MCF 10A (cell line): ENCODE results near the gene BARX2. TPM values are rescaled to one million over a fixed set of nuclear protein-coding genes. Genes with fewer than 3 reads are reported as not detected.

Experiments
- BruUV-seq: library from RNA; stranded (reverse); fragments of 400-500 nt; replicated peaks from 2 replicates; lab custom pipeline; 2021; lab: Mats Ljungman, UMichigan
- CTCF ChIA-PET: fragments of 300-600 bp; sonication (Branson Sonifier 250); formaldehyde crosslinking; extraction: SDS; loops from one replicate; lab custom pipeline; 2021; ENCODE audit warnings: antibody characterized with exemption, inconsistent platforms; lab: Yijun Ruan, JAX
- POLR2A ChIA-PET: fragments of 300-600, 350-650 bp; sonication (Branson Sonifier 250); formaldehyde crosslinking; extraction: SDS; loops from one replicate; lab custom pipeline; 2020; ENCODE audit warnings: antibody characterized with exemption, inconsistent platforms; lab: Yijun Ruan, JAX
- DNase-seq: peaks from one replicate; pipeline ENCODE4 v3.0.0-alpha.2; 2018; ENCODE audit not compliant: unreplicated experiment
- H3K27ac Mint-ChIP-seq: one replicate; pipeline ENCODE4 v1.8.0; 2022; ENCODE audit warnings: mild to moderate bottlenecking, low read depth, mixed read lengths; ENCODE audit not compliant: unreplicated experiment
- H3K27me3 Mint-ChIP-seq: one replicate; pipeline ENCODE4 v1.8.0; 2022; ENCODE audit warnings: mixed read lengths; ENCODE audit not compliant: insufficient read depth, unreplicated experiment
- H3K36me3 Mint-ChIP-seq: one replicate; pipeline ENCODE4 v1.8.0; 2022; ENCODE audit warnings: mild to moderate bottlenecking, moderate library complexity, mixed read lengths; ENCODE audit not compliant: insufficient read depth, unreplicated experiment
- H3K4me1 Mint-ChIP-seq: one replicate; pipeline ENCODE4 v1.8.0; 2022; ENCODE audit warnings: mixed read lengths; ENCODE audit not compliant: insufficient read depth, unreplicated experiment
- H3K4me3 Mint-ChIP-seq: one replicate; pipeline ENCODE4 v1.8.0; 2022; ENCODE audit warnings: mild to moderate bottlenecking, moderate library complexity, mixed read lengths; ENCODE audit not compliant: unreplicated experiment
- H3K9me3 Mint-ChIP-seq: one replicate; pipeline ENCODE4 v1.8.0; 2022; ENCODE audit warnings: mixed read lengths; ENCODE audit not compliant: unreplicated experiment
- intact Hi-C: fragments of 100-400 bp; cut with micrococcal nuclease; formaldehyde crosslinking; loops from 2 replicates; pipeline ENCODE4 v1.14.1; 2022
- total RNA-seq: library from RNA; stranded (reverse); gene quantifications from 2 replicates; pipeline ENCODE4 v1.2.3, GENCODE V29; 2022
- TF ChIP-seq, protein P1 (sequence below): fragments of 200-600 bp; IDR thresholded peaks from one replicate; pipeline ENCODE4 v1.8.0; 2022; ENCODE audit warnings: antibody characterized with exemption, mild to moderate bottlenecking; ENCODE audit not compliant: unreplicated experiment

BARX2 gene
- total RNA-seq, 1 experiment from 2014 or later, result not detected

DNA sequence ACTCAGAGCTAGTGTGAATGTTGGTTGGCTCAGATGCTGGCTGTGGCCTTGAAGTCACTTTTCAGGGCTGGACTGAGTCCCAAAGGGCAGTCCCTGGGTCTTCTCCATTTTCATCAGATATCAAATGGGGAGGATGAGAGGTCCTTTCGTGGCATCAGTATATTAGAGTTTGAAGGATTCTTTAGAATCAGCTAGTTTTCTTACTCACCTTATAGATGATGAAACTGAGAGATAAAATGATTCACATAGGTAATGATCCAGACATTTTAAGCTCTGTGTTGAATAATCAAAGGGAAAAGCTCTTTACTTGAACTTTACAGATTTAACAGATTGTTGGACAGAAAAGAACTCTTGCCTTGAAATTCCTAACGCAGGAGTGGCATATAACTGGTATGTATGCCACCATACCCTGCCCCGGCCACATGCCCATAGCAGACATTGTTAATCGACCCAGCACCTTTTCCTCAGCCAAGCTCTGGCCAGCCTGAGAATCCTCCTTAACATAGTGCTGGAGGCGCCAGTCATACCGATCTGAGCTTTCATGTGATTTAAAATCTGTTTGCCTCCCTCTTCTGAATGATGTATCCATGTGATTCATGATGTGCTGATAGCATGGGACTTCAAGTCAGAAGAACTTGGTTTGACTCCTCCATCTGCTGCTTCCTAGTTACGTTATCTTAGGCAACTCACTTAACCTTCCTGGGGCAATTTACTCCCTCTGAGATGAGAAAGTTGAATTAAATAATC, 60.0 kb downstream of the BARX2 start:
- no peaks in the 10 kb centered on the region for H3K27me3 Mint-ChIP-seq
- ChIA-PET CTCF (no interaction called here), POLR2A (interaction anchor here (0.7 to 1.4 kb wide), 4 partner anchors 11 to 1815 kb away, joined by 3 to 7 read pairs (median 3); no protein-coding TSS in a partner anchor)
- DNase-seq, result no peak
- no peaks in the 10 kb centered on the region for H3K9me3 Mint-ChIP-seq
- TF ChIP-seq, protein P1, sequence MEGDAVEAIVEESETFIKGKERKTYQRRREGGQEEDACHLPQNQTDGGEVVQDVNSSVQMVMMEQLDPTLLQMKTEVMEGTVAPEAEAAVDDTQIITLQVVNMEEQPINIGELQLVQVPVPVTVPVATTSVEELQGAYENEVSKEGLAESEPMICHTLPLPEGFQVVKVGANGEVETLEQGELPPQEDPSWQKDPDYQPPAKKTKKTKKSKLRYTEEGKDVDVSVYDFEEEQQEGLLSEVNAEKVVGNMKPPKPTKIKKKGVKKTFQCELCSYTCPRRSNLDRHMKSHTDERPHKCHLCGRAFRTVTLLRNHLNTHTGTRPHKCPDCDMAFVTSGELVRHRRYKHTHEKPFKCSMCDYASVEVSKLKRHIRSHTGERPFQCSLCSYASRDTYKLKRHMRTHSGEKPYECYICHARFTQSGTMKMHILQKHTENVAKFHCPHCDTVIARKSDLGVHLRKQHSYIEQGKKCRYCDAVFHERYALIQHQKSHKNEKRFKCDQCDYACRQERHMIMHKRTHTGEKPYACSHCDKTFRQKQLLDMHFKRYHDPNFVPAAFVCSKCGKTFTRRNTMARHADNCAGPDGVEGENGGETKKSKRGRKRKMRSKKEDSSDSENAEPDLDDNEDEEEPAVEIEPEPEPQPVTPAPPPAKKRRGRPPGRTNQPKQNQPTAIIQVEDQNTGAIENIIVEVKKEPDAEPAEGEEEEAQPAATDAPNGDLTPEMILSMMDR, result no peak
- no TSS peak for BruUV-seq
- H3K36me3 Mint-ChIP-seq, result no peaks in the 10 kb centered on the region
- peaks cover 9% of the 10 kb centered on the region for H3K4me1 Mint-ChIP-seq
- intact Hi-C loops, result no loop called here
- no peak overlapping the region for H3K4me3 Mint-ChIP-seq
- no peak overlapping the region for H3K27ac Mint-ChIP-seq

DNA sequence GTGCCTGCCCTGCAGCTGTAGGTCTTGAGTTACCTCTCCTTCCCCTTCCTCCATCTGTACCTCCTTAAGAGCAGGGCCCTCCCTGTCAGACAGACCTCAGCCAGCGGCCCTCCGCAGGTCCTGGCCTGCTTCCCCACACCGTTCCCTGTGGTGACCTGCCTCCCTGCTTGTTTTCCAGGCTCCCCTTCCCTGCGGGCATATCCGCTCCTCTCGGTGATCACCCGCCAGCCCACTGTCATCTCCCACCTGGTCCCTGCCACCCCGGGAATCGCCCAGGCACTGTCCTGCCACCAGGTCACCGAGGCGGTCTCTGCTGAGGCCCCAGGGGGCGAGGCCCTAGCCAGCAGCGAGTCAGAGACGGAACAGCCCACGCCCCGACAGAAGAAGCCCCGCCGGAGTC, 60.9 kb downstream of the BARX2 start:
- POLR2A ChIA-PET, result interaction anchor here (1.0 kb wide), 1 partner anchor 186 kb away, joined by 3 read pairs; no protein-coding TSS in a partner anchor
- TF ChIP-seq, protein P1, result no peak
- no TSS peak for BruUV-seq
- no peaks in the 10 kb centered on the region for H3K9me3 Mint-ChIP-seq
- intact Hi-C loops, result no loop called here
- H3K4me1 Mint-ChIP-seq, result peaks cover 9% of the 10 kb centered on the region
- DNase-seq, result no peak
- CTCF ChIA-PET, result interaction anchor here (0.6 kb wide), 1 partner anchor 314 kb away, joined by 3 read pairs; no protein-coding TSS in a partner anchor
- H3K27me3 Mint-ChIP-seq, result no peaks in the 10 kb centered on the region
- H3K4me3 Mint-ChIP-seq, result no peak overlapping the region
- no peaks in the 10 kb centered on the region for H3K36me3 Mint-ChIP-seq
- H3K27ac Mint-ChIP-seq, result no peak overlapping the region

DNA sequence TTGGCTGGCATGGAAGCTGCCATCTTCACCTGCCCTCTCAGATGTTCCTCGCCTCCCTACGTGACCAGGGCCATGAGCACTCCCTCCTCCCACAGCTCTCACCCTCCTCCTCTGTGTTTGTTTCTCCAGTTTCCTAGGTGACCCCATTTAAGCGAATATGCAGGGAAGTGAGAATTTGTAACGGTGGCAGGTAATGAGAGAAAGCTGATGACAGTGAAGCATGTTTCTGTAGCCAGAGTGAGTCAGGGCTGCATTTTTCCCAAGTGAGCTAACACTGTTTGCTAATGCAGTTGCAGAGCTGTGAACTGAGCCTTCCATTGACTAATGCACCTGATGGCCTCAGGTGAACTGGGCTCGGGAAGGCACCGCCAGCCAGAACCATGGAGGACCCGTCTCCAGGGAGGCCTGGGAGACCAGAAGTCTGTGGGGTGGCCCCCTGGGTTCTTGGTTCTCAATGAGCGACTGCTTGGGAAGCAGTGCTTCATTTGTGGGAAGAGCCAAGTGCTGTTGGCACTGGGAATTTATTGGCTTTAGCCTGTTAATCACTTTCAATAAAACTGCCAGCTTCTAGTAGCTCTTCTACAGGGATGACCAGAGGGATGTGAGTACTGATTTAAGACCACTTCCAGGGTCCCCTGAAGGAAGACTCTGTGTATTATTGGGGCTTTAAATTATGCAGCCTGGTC, 64.5 kb downstream of the BARX2 start:
- intact Hi-C loops, result no loop called here

More for the DNA sequence above, 64.5 kb downstream of the BARX2 start:
- DNase-seq, result peak; percentile 78
- Mint-ChIP-seq H3K4me3 (no peak overlapping the region), H3K27ac (no peak overlapping the region), H3K27me3 (no peaks in the 10 kb centered on the region), H3K9me3 (no peaks in the 10 kb centered on the region), H3K4me1 (peaks cover 9% of the 10 kb centered on the region), H3K36me3 (no peaks in the 10 kb centered on the region)
- ChIA-PET POLR2A (interaction anchor here (0.9 kb wide), 2 partner anchors 12 to 19 kb away, joined by 4 read pairs; no protein-coding TSS in a partner anchor), CTCF (interaction anchor here (0.6 kb wide), 1 partner anchor 1475 kb away, joined by 3 read pairs; no protein-coding TSS in a partner anchor)
- no TSS peak for BruUV-seq
- TF ChIP-seq, protein P1, result no peak
